Measurements from ENCODE around the gene SPACA9. TPM values are rescaled to one million over a fixed set of nuclear protein-coding genes. Genes with fewer than 3 reads are reported as not detected.

Gene SPACA9
- 1 to 10 TPM; 5.2 to 5.8 TPM for total RNA-seq

DNA sequence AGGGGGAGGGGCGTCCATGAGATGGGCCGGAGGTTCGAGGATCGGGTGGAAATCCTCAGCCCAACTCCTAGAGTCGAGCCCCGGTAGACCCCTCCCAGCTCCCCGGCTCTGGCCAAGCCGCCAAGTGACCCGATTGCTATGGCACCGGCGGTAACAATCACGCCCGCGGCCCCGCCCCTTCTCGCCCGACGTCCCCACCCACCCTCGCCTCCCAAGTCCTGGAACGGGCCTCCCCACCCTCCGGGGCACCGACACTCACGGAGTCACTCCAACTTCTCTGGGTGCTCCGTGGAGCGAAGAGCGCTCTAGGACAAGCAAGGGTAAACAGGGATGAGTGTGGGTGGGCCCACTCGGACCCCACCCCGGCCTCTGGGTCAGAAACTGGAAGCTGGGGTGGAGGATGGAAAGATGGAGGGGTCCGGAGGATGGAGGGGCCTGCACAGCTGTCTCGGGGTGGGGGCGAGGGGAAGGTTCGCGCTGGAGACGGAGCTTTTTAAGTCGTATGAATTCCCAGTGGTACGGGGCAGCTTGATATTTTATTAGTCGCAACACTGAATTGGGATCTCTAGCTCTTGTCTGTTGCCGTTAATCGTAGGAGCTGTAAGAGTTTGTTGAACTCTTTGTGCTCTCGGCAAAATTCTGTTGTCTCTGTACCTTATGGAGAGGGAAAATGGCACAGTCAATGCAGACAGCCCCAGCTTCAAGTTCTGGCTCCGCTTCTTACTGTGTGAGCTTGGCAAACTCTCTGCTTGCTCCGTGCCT, at the start of gene SPACA9:
Gene SPACA9, plus strand, starts transcription at position 204 of the 762 bp plus-strand sequence. CDS start 5,050 bp downstream, outside the sequence.
- ATAC-seq (replicated peaks in 1 of 2) (peak; percentile 43 to 54), DNase-seq (peak; percentile 41 to 45)
- Mint-ChIP-seq H3K27ac (peak within 1 kb of the TSS; percentile 79), H3K9me3 (no peaks in the 10 kb centered on the region), H3K27me3 (ENCODE audit: low read depth) (peaks cover 6% of the 10 kb centered on the region), H3K4me1 (ENCODE audit: low read depth) (peaks cover 30% of the 10 kb centered on the region), H3K4me3 (peak within 1 kb of the TSS; percentile 81 to 83), H3K36me3 (ENCODE audit: insufficient read depth in 2 of 2) (no peaks in the 10 kb centered on the region)

DNA sequence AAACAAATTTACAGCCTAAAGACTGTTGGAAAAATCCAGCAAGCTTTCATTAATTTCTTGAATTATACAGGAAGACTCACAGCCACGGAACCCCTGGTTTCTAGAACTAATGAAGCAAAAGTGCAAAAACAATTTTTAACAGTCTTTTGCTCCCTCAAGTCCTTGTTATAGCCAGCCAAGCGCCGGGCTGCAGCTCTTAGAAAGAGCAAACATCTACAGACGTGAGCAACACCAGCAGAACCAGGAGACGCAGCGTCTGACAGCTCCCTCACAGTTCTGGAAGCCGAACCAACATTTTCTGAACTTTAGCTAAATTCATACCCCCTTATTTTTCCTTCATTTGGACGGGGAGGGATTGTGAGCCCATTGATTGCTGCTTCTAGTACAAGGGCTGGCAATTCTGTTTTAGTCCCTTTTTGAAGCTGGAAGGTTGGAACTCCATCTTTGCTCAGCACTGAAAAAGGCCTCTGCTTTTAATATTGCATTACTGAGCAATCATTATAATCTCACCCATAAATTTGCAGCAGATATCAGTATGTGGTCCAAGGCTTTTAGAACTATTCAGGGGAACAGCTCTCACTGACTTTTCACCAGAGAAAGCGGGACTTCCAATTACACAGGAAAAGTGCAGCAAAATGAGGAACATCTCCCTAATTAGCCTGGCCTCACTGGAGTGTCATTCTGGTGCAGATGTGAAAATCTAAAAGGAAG, 46.4 kb upstream of the SPACA9 start:
- no peak overlapping the region for H3K4me3 Mint-ChIP-seq
- H3K27ac Mint-ChIP-seq: no peak overlapping the region
- H3K36me3 Mint-ChIP-seq (ENCODE audit: insufficient read depth in 2 of 2): no peaks in the 10 kb centered on the region
- ATAC-seq (replicated peaks in 1 of 2) (no peak), DNase-seq (no peak)
- no peaks in the 10 kb centered on the region for H3K4me1 Mint-ChIP-seq (ENCODE audit: low read depth)
- H3K27me3 Mint-ChIP-seq (ENCODE audit: low read depth): peaks cover 13% of the 10 kb centered on the region
- H3K9me3 Mint-ChIP-seq: no peaks in the 10 kb centered on the region

DNA sequence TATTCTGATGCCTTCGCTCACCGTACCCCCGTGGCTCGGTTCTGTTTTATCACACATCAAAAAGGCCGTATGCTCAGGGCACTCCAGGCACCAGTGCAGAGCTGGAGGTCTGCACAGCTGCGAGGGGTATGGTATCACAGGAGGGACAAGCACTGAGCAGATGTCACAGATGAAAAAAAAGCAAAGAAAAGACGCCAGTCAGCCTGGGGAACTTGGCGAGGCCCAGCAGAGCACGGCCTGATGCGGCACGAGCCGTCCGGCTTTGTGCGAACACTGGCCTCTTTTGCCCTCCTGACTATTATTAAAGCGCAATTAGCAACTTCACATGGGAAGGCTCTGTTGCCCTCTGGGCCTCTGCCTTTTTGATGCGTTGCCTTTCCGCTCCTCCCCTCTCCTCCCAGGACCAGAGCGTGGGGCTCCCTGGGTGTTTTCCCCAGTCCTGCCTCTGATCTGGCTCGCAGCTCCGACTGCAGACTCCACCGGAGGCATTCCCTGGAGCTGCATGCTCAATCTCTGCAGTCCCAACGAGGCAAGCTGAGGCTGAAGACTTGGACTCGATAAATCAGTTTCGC, 45.1 kb upstream of the SPACA9 start:
- H3K27me3 Mint-ChIP-seq (ENCODE audit: low read depth): peaks cover 13% of the 10 kb centered on the region
- no peaks in the 10 kb centered on the region for H3K36me3 Mint-ChIP-seq (ENCODE audit: insufficient read depth in 2 of 2)
- DNase-seq: no peak
- H3K4me3 Mint-ChIP-seq: no peak overlapping the region
- no peak for ATAC-seq (replicated peaks in 1 of 2)
- H3K27ac Mint-ChIP-seq: no peak overlapping the region
- no peaks in the 10 kb centered on the region for H3K9me3 Mint-ChIP-seq
- H3K4me1 Mint-ChIP-seq (ENCODE audit: low read depth): no peaks in the 10 kb centered on the region

DNA sequence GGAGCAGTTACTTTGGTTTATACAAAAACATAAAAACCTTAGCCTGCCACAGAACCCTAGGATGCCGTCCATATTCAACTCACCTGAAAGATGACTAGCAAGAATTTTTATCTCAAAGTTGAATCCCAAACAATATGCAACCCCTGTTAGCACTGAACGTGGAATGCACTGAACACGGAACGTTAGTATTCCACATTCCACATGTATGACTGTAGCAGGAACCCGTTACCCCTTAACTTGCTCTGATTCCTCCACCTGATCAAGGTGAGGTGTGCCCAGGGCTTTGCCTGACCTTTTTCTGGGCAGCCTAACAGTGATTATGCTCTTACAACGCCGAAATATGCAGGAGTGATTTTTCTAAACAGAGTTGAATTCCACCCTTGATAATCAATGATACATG, 44.4 kb upstream of the SPACA9 start:
- Mint-ChIP-seq H3K27ac (no peak overlapping the region), H3K27me3 (ENCODE audit: low read depth) (peaks cover 13% of the 10 kb centered on the region), H3K36me3 (ENCODE audit: insufficient read depth in 2 of 2) (no peaks in the 10 kb centered on the region), H3K4me1 (ENCODE audit: low read depth) (no peaks in the 10 kb centered on the region), H3K4me3 (no peak overlapping the region), H3K9me3 (no peaks in the 10 kb centered on the region)
- ATAC-seq (replicated peaks in 1 of 2): no peak
- no peak for DNase-seq

DNA sequence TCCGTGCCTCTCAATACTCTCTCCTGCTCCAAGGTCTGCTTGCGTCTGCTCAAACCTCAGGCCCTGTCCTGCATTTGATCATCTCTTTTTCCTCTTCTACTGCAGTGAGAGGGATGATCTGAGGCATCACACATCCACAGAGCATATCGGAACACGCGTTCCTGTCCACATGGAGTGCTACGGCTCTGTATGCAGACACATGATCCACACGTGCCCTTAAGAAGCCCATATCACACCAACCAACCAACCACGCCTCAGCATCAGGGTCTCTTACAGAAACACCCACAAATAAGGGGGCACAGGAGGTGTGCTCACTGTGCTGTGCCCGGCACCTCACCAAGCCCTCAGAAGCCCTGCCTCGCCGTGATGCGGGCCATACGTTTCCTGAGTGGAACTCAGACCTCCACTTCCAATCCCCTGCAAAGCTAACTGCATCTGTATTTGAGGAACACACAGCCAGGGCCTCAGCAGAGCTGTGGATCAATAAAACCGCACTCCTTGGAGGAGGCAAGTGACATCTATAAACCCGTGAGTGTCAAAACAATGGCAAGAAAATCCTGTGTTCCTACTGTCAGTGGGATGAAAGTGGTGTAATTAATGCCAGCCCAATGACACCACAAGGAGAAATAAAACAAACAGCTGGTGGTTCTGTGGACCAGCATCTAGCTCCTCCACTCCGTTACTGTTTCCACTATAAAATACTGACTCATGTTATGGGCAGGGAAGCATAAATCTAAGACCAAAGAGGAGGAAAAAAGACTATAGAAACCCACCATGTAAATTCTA, 41.0 kb upstream of the SPACA9 start:
- DNase-seq (no peak), ATAC-seq (replicated peaks in 1 of 2) (no peak)
- Mint-ChIP-seq H3K36me3 (ENCODE audit: insufficient read depth in 2 of 2) (no peaks in the 10 kb centered on the region), H3K27me3 (ENCODE audit: low read depth) (peaks cover 8% of the 10 kb centered on the region), H3K9me3 (no peaks in the 10 kb centered on the region), H3K4me1 (ENCODE audit: low read depth) (no peaks in the 10 kb centered on the region), H3K4me3 (no peak overlapping the region), H3K27ac (no peak overlapping the region)

DNA sequence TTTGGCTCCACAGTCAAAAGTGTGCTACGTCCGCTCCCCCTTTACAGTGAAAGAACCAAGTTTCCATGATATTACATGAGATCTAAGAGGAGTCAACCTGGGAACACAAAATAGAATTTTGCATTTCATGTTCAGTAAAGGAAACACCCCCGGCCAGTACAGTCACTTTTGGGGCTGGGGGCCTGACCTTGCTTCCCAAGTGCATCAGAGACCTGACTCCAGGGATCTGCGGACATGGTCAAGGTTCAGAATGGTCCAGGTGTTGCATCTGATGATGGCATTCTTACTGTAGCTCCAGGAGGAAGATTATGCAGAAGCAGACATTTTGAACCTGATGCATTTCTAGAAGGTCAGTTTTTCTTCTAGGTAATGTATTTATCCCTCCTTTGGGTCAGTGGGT, 40.4 kb upstream of the SPACA9 start:
- Mint-ChIP-seq H3K36me3 (ENCODE audit: insufficient read depth in 2 of 2) (no peaks in the 10 kb centered on the region), H3K27ac (no peak overlapping the region)
- ATAC-seq (replicated peaks in 1 of 2): no peak

DNA sequence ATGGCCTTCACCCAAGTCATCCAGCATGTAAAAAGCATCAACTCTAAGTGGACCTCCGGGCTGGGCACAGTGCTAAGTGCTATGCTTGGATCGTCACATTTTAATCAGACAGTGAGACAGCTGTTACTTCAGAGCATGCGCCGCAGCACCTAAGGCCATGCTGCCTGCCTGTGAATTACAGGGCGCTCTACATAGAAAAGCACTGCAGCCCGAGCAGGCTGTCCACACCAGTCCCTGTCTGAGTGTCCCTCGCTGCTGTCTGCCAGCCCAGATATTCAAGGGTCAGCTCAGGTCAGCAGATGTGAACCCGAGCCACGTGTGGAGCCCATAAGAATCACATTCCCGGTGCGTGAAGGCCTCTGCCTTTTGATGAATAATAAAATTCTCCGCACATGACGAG, 37.7 kb upstream of the SPACA9 start:
- Mint-ChIP-seq H3K27ac (no peak overlapping the region), H3K36me3 (ENCODE audit: insufficient read depth in 2 of 2) (no peaks in the 10 kb centered on the region), H3K27me3 (ENCODE audit: low read depth) (no peaks in the 10 kb centered on the region), H3K4me1 (ENCODE audit: low read depth) (no peaks in the 10 kb centered on the region), H3K9me3 (no peaks in the 10 kb centered on the region), H3K4me3 (no peak overlapping the region)
- ATAC-seq (replicated peaks in 1 of 2) (no peak), DNase-seq (no peak)

More for the DNA sequence above, 40.4 kb upstream of the SPACA9 start:
- DNase-seq: no peak
- Mint-ChIP-seq H3K9me3 (no peaks in the 10 kb centered on the region), H3K27me3 (ENCODE audit: low read depth) (peaks cover 7% of the 10 kb centered on the region), H3K4me3 (no peak overlapping the region), H3K4me1 (ENCODE audit: low read depth) (no peaks in the 10 kb centered on the region)

DNA sequence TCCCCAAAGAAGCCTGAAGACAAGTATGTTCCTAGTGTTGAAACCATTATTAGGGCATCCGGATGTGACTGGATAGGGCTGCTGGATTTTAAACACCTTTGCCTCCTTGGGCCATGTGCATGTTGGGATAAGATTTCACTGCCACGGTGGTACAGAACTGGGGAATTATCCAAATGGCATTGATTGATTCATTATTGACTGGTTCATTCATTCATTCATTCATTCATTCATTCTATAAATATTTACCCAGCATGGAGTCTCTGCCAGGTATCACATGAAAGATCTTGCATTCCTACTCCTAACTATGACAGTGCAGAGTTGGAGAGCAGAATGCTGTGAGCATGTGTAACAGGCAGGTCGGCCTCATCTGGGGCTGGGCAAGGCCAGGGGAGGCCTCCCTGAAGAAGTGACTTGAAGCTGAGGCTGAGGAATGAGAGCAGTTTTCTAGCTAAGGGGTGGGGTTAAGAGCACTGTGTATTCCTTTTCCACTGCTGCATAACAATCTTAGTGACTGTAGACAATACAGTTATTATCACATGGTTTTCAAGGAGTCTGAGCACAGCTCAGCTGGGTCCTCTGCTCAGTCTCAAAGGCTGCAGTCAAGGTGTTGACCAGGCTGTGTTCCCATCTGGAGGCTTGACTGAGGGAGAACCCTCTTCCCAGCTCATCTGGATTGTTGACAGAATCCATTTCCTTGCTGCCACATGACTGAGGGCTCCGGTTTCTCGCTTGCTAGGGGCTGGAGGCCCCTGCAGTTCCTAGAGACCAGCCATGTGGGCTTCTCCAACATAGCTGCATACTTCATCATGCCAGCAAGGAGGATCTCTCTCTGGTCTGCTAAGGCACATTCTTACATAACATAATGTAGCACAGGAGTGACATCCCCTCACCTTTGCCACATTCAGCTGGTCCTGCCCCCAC, 36.3 kb upstream of the SPACA9 start:
- Mint-ChIP-seq H3K4me3 (no peak overlapping the region), H3K4me1 (ENCODE audit: low read depth) (no peaks in the 10 kb centered on the region), H3K27ac (no peak overlapping the region), H3K27me3 (ENCODE audit: low read depth) (no peaks in the 10 kb centered on the region), H3K9me3 (no peaks in the 10 kb centered on the region), H3K36me3 (ENCODE audit: insufficient read depth in 2 of 2) (no peaks in the 10 kb centered on the region)
- DNase-seq (no peak), ATAC-seq (replicated peaks in 1 of 2) (no peak)

DNA sequence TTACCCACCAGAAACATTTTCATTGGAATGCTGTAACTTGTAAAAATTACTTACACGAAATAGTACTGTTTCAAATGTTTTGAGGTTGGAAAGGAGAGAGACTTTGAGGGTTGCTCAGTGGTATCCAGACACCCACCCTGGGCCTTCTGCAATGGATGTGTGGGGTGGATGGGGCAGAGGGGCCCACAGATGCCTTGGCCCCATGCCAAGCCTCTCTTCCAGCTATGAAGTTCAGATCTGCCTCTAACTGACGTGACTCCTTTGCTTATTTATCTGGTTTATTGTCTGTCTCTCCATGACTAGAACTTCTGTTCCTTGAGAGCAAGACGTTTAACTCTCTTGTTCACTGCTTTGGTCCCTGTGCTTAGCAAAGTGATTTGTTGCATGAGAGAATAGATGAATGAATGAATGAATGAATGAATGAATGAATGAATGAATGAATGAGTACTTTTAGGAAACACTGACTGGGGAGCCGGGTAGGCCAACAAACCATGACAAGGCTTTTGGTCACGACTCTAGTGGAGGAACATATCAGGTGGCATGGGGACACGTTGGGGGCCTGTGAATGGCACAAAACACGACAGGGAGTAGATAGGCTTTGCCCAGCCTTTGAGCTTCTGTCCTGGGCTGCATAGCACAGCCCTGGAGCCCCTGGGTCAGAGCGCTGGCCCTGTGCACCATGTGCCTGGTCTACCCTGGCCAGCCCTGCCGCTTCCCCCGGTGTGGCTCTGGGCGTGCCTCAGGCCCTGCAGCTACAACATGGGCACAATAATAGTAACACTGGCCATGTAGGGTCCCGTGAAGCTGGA, 32.4 kb upstream of the SPACA9 start:
- H3K36me3 Mint-ChIP-seq (ENCODE audit: insufficient read depth in 2 of 2): no peaks in the 10 kb centered on the region
- H3K27ac Mint-ChIP-seq: no peak overlapping the region
- no peak for ATAC-seq (replicated peaks in 1 of 2)
- H3K27me3 Mint-ChIP-seq (ENCODE audit: low read depth): no peaks in the 10 kb centered on the region
- H3K4me3 Mint-ChIP-seq: no peak overlapping the region
- no peaks in the 10 kb centered on the region for H3K9me3 Mint-ChIP-seq
- no peak for DNase-seq
- peaks cover 26% of the 10 kb centered on the region for H3K4me1 Mint-ChIP-seq (ENCODE audit: low read depth)

DNA sequence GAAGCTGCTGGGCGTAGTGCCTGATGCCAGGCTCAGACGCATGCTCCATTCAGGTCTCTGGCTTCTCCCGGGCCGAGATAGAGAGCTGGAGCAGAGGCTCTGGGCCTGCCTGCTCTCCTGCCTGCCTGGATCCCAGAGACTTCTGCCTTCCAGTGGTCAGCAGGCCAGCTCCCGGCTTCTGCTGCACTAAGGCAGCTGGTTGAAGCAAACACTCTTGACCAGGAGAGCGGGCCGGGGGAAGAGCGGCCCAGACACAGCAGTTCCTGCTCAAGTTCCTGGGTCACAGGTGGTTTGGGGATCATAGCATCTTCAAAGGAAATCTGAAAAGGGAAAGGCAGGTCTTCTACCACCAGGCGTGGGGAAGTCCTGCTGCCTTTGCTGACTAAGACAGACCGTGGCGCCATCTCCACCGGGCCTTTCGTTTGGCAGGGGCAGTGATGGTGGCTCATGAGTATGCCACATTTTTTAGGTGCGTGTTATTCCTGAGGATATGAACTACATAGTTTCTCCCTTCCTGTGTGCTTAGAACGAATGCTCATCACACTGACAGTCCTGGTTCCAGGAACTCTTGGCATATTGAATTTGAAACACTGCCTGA, 31.7 kb upstream of the SPACA9 start:
- no peak overlapping the region for H3K27ac Mint-ChIP-seq
- no peaks in the 10 kb centered on the region for H3K36me3 Mint-ChIP-seq (ENCODE audit: insufficient read depth in 2 of 2)
- H3K9me3 Mint-ChIP-seq: no peaks in the 10 kb centered on the region
- peaks cover 30% of the 10 kb centered on the region for H3K4me1 Mint-ChIP-seq (ENCODE audit: low read depth)
- DNase-seq (no peak), ATAC-seq (replicated peaks in 1 of 2) (no peak)
- no peak overlapping the region for H3K4me3 Mint-ChIP-seq
- H3K27me3 Mint-ChIP-seq (ENCODE audit: low read depth): no peaks in the 10 kb centered on the region

DNA sequence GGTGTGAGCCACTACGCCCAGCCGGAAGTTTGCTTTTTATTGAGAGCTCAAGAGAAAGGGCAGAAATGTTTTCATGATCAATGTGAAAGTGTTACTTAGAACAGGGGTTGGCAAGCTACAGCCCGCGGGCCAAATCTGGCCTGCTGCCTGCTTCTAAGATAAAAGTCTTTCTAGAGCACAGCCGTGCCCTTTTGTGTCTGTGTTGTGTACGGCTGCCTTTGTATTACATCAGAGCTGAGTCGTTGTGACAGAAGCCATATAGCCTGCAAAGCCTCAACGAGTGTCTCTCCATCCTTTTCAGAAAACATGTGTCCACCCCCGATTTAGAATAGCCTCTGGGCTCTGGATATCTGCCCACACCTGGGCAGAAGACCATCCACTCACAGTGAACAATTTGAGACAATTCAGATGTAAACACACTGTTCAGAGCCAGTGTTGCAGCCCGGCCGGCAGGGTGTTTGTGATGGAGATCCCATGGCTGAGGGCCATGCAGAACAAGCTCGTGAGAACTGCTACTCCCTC, 29.5 kb upstream of the SPACA9 start:
- H3K27ac Mint-ChIP-seq: peak overlapping the region; percentile 46
- no peaks in the 10 kb centered on the region for H3K27me3 Mint-ChIP-seq (ENCODE audit: low read depth)
- peak in 1 of 2 donors; percentile 6 for DNase-seq
- H3K9me3 Mint-ChIP-seq: no peaks in the 10 kb centered on the region
- H3K4me3 Mint-ChIP-seq: peak overlapping the region; percentile 63 to 71
- H3K4me1 Mint-ChIP-seq (ENCODE audit: low read depth): peaks cover 30% of the 10 kb centered on the region
- ATAC-seq (replicated peaks in 1 of 2): peak; percentile 38 to 49
- H3K36me3 Mint-ChIP-seq (ENCODE audit: insufficient read depth in 2 of 2): no peaks in the 10 kb centered on the region
